Left hindlimb (tissue), 1 donor: ENCODE results near the gene SWT1.

Experiments used
- DNase-seq: peaks from one replicate; pipeline ENCODE4 v3.0.0-alpha.2; 2018

SWT1 gene

GRCh38 chr1:185325413-185325812 lies 168.4 kb downstream of the SWT1 start:
- DNase-seq: no peak

- DNase-seq: no peak
Observed at GRCh38 chr1:185328255-185328654, 171.3 kb downstream of the SWT1 start.

- no peak for DNase-seq
Observed at GRCh38 chr1:185334182-185334581, 177.2 kb downstream of the SWT1 start.

GRCh38 chr1:185337246-185337645 lies 180.3 kb downstream of the SWT1 start:
- no peak for DNase-seq

- no peak for DNase-seq
Observed at GRCh38 chr1:185338719-185339622, 182.0 kb downstream of the SWT1 start.

- no peak for DNase-seq
Observed at GRCh38 chr1:185341196-185341781, 184.3 kb downstream of the SWT1 start.
